Measurements from ENCODE around the gene TSC1.
"Not testable (repeated sequence)": the region's sequence is repeated elsewhere in the genome, so short reads cannot be mapped to it uniquely, and the experiment has no call there.

The TSC1 gene

DNA sequence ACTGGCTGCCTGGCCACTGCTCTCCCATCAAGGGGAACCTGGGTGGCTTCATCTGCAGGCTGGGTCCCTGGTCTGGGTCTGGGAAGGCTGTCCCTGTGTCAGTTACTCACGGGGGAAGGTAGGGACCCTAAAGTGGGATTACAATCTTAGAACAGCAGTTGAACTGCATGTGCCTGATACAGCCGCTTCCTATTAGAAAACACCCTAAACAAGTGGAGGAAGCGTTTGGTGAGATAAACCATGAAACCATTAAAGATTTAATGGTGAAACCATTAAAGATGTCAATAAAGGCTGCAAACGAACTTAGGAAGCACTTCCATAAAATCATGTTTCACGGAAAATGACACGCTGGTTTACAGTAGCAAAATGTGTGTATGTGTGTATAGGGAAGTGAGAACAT is 31.5 kb upstream of the TSC1 start:
- no peak for DNase-seq

DNA sequence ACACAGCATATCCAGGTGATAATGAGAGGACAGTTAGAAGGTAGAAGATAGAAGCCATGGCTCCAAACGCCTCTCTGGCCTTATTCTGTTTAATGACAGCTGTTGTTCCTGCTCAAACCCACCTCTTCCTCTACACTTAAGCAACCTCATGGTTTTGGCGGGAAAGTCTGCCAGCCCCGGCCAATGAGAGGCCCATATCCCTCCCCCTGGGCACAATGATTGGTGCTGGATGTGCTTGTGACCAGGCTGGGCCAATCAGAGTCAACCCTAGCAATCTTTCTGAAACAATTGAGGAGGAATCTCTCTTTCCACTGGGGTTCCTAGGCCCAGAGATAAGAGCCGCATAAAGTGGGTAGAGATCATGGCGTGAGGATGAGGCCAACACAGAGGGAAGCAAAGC is 29.3 kb upstream of the TSC1 start:
- DNase-seq: no peak

DNA sequence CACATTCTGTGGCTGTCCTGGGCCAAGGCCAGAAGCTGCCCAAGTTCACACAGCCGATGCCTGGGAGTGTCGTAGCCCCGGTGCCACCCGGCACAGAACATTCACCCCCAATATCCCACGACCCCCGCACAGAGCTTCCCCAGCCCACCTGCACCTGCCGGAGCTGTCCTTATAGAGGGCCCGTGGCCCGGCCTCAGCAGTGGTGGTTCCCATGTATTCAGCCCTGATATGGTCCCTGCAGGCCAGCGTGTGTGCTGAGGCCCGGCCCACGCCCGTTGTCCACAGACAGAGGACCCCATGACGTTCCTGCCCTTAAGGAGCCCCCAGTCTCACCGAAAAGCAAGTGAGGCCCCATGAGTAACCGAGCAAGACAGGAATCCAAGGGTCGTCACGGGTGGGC is 28.8 kb upstream of the TSC1 start:
- DNase-seq: no peak

DNA sequence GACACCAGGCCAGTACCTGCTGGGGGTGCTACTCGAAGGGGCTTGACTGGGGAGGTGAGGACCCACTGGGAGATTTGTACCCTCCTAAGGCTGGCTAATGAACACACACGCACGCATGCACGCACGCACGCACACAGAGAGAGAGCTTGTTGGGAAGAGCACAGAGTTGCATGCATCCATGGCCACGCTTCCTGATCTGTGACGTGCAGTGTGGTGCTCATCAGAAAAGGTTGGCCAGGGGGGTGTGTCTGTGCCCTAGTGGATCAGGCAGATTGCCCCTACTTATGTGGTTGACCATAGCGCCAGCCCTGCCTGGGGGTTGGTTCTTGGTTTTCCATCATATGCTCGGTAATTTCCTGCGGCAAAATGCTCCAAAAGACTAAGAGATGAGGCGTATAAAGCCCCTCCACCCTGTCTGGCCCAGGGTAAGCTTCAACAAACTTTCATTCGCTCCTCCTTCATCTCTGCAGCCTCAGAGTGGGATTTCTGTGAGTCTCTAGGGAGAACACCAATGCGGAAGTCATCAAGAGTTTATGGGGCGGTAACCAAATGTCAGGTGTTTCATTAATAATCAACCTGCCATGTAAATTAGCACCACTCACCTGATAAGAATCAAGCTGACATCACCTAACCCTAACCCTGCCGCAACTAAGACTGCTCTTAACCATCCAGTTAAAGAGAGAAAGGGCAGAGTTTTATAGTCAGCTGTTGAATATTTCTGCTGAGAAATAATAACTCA is 26.1 kb upstream of the TSC1 start:
- DNase-seq: no peak

DNA sequence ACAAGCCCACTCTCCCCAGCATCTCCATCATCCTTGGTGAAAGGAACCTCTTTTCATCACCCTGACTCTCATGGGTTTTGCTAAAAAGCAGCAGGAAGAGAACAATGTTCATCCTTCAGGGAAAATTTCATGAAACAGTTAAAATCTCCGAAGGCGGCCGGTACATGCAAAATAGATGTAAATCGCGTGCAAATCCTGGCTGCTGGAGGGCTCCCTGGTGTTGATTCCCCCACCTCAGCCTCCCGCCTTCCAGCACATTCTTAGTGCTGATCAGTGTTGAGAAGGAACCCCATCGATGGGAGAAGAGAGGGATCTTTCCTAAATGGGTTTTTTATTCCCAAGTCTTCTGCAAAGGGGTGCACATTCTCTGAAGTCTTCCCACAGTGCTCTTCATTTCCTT is 25.4 kb upstream of the TSC1 start:
- DNase-seq: no peak

DNA sequence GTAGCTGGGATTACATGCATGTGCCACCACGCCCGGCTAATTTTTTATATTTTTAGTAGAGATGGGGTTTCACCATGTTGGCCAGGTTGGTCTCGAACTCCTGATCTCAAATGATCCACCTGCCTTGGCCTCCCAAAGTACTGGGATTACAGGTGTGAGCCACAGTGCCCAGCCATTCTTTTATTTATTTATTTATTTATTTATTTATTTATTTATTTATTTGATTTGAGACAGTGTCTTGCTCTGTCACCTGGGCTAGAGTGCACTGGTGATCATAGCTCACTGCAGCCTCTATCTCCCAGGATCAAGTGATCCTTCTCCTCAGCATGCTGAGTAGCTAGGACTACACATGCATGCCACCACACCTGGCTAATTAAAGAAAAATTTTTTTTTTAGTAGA is 23.5 kb upstream of the TSC1 start:
- DNase-seq: not testable (repeated sequence)

DNA sequence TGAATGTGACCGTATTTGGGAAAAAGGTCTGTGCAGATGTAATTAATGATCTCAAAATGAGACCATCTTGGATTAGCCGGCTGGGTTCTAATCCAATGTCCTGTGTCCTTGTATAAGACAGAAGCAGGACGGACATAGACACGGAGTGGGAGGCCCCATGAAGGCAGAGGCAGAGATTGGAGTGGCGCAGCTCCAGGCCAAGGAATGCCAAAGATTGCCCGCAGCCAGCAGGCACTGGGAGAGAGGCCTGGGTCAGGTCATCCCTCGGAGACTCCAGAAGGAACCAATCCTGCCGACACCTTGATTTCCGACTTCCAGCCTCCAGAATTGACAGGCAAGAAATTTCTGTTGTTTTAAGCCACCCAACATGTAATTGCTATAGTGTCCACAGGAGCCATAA is 21.1 kb upstream of the TSC1 start:
- DNase-seq: no peak

DNA sequence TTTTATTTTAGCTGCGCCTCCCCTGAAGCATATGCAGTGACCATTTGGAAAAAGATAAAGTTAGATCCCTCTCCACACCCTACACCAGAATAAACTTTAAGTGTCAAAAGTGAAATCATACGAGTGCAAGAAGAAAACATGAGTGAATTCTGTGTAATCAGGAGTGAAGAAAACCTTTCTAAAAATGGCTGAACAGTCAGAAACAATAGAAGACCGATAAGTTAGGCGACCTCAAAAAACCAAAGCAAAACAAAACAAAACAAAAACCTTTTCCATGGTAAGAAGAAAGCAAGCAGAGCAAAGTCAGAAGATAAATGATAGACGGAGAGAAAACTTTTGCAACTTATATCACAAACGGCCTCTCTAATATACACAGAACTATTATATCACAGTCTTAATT is 16.6 kb upstream of the TSC1 start:
- no peak for DNase-seq

DNA sequence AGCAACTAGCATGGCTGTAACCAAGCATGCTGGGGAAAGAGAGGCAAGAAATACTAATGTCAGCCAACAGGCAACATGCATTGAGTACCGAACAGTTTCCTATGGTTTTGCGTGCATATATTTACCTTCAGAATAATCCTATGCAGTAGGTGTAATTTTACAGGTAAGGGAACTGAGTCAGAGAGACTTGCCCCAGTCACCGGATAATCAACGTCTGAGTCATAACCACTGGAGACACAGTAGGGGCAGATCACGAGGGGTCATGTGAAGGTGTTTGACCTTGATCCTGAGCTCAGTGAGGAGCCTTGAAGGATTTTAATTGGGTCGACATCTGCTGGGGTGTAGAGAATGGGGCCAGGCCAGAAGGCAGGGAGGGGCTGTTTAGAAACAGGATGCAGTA is 13.4 kb upstream of the TSC1 start:
- no peak for DNase-seq

DNA sequence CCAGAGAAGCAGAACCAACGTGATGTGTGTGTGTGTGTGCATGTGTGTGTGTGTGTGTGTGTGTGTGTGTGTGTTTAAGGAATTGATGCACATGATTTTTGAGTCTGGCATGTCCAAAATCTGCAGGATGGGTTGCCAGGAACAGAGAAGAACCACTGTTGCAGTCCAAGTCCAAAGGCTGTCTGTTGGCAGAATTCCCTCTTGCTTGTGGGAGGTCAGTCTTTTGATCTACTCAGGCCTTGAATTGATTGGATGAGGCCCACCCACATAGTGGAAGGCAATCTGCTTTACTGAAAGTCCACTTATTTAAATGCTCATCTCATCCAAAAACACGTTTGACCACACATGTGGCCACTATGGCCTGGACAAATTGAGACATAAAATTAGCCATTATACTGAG is 11.4 kb upstream of the TSC1 start:
- no peak for DNase-seq

DNA sequence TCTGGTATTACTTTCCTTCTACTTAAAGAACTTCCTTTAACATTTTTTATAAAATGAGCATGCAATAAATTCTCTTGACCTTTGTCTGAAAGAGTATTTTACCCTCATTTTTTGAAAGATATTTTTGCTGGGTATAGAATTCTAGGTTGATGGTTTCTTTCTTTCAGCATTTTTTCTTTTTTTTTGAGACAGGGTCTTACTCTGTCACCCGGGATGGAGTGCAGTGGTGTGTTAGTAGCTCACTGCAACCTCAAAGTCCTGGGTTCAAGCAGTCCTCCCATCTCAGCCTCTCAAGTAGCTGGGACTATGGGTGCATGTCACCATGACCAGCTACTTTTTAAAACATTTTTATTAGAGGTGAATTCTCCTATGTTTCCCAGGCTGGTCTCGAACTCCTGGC is 10.7 kb upstream of the TSC1 start:
- no peak for DNase-seq

DNA sequence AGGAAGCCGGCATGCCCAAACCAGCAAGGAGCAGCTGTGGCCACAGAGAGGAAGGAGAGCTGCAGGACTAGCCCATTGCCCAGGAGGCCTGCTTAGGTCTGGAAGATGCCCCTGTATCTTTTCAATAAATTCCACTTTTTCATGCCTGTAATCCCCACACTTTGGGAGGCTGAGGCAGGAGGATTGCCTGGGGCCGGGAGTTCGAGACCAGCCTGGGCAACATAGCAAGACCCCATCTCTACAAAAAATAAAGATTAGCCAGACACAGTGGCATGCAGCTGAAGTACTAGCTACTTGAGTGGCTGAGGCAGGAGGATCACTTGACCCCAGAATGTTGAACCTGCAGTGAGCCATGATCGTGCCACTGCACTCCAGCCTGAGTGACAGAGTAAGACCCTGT is 5.3 kb upstream of the TSC1 start:
- no peak for DNase-seq

DNA sequence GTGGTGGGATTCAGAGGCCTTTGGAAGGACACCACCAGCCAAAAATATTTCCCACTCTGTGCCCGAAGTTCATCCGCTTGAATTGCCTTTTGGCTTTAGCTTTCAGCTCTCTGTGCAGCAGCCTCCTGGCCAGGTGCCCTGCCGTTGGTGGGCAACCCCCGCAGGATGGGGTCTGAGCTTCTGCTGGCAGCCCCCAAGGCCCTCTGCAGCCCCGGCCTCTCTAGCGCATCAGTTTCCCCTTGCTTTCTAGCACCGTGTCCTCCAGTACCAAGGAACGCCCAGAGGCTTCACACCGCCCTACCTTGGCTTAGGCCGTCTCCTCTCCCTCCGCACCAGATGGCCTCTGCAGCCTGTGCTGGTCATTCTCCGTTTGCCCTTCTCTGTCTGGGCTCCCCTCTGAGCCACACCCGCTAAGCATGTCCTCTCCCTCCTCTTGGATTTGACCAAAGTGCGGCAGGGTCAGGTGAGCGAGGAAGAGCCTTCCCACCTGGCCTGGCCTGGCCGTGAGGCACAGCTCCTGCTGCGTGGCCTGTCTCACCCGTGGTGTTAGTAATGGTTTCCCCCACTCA is 4.2 kb upstream of the TSC1 start:
- DNase-seq: no peak

DNA sequence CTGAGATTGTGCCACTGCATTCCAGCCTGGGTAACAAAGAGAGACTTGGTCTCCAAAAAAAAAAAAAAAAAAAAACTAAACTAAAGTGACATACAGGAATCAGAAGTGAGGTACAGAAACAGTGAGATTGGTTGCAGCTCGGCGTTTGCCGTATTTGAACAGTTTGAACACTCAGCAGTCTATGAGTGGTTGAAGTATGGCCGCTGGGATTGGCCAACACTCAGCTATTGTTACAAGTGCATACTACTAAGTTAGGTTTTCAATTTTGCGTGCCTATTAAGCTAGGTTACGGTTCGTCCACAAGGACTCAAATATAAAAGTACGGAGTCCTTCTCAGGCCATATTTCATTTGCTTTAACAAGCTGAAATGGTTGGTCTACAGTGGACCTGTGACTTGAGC is 3.3 kb upstream of the TSC1 start:
- no peak for DNase-seq

DNA sequence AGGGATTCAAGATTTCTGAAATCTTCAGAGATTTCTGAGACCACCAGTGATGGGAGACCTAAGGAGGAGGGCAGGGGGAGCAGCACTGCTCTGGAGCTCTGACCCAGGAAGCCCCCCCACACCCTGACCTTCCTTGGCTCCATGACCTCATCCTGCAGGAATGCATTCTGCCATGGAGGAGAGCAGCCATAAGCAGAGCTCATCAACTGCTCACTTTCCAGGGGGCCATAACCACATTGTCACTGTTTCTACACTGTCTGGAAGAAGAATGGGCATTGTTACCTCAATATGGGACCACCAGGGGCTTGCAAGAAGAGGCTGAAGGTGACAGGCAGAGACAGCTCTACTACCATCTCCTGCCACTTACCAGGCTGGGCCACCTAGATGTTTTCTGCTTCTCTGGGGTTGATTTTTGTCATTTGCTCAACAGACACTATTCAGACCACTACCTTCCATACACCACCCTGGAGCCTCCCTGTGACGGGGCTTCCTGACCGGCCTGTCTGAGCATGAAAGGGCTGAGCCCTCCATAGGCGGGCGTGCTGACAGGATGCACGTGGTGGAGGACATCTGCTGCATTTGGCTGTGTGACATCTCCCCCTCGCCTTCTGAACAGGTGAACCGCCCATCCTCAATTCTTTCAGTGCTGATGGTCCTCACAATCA is 2.3 kb upstream of the TSC1 start:
- DNase-seq: no peak

DNA sequence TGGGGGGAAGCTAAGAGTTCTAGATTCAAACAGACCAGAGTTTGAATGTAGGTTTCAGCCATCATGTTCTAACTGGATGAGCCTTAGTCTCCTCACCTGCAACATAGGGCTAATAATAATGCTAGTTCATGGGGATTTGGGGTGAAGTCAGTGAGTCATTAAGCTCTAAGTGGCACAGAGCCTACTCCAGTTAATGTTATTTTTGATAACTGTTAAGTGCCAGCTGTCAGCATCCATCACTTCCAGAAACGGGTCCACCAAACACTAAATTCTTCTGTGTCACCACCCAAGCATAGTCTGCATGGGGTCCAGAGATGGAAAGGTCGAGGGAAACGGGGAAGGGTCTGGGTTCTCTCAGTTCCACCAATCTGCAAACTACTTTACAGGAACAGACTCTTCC is 1.8 kb upstream of the TSC1 start:
- DNase-seq: no peak

DNA sequence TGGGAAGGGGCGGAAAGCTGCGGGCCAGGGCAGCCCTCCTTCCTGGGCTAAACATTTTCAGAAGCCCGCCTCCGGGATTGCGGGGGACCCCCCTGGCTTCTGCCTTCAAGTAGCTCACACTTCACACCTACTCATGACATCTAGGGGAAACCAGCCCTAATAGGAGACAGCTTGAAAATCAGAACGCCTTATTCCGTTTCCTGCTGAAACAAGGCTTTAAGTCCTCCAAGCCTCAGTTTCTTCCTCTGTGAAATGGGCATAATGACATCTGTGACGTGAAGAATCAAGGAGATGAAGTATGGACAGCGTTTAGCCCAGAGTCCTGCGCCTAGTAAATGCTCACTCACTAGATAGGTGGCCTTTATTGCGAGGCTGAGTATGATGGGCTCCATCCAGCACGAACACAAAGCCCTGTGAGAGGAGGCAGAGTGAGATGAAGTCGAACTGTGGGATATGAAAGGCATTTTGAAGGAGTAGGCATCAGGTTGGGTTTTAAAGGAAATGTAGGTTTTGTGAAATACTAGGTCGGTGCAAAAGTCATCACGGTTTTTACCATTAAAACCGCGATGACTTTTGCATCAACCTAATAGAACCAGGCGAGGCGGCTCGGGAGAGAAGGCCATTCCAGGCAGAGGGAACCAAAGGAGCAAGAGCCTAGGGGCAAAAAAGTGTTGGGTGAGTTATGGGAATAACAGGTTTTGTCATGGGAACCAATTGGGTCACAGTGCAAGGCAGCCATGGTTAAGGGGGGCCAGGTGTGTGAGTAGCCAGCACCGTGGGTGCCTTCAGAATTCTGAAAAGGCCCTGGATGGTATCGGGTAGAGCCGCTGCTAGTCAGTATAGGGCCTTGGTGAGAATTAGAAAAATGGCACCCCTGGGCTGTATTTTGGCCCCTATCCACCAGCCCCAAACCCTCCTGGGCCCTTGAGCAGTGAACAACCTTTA is 1.0 kb upstream of the TSC1 start:
- DNase-seq: no peak

DNA sequence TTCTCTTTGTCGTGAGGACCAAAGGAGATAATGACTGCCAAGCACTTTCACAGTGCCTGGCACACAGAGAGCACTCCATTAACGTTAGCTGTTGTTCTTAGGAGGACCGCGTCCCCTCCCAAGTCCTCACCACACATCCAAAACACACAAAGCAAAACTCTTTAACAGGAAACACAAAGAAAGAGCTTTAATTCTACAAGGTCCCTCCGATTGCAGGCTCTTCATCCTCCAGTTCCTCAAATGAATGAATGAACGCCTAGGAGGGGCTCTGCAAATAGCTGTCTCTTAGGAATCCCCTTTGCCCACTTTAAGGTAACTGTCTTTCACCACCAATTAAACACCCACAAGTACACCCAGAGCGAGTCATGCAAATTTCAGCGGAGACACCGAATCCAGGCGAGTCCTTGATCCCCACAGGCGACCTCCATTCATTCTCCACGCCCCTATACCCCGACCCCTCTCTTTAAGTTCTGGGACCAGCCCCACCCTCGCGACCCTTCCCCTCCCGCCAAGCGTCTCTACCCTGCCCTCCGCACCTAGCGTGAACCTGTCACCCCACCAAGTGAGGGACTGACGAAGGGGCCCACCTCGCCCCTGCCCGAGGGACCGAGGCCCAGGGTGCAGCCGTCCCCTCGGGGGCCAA is 644 bp downstream of the TSC1 start:
- DNase-seq: no peak

DNA sequence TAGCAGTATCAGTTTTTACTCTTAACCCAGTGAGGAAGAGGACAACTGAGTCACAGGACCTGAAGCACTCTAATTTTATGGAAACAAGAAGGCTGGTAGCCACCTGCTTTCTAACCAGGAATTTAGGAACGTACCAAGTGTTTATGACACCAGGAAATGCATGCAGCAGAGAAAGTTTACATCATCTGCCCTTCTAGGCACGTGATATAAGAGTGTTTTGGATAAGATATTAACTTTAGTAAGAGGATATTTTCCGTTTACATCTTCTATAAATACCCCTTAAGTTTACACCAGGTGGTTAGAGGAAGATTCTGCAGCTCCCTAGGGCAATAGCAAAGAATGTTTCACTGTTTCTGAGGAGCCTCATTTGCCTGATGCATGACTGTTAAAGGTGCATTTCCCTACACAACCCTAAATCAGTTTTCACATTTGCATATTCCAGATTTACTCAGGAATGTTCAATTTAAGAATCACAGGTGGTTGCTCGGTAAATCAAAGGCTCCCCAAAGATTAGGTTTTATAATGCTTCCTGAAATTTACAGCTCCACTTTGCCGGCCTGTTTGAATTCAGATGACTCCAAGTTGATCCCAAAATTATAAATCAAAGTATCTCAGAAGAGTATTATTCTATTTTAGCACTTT is 1.8 kb downstream of the TSC1 start:
- DNase-seq: no peak

DNA sequence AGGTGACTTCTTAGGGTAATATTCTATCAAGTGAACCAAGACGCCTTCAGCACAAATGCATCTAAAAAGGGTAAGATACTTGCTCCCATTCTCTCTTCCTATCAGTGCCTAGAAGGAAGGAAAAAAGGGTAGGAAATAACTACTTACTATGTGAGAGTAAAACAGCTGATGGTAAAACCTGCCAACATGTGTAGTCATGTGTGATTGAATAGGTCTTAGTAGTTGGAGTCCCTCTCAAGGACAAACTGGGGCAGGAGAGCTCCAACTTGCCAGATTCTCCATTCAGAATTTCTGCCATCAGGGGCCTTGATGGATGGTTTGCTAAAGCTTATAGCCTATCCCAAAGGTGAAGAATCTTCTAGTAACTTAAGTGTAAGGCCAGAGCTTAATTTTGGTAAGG is 5.2 kb downstream of the TSC1 start:
- no peak for DNase-seq

DNA sequence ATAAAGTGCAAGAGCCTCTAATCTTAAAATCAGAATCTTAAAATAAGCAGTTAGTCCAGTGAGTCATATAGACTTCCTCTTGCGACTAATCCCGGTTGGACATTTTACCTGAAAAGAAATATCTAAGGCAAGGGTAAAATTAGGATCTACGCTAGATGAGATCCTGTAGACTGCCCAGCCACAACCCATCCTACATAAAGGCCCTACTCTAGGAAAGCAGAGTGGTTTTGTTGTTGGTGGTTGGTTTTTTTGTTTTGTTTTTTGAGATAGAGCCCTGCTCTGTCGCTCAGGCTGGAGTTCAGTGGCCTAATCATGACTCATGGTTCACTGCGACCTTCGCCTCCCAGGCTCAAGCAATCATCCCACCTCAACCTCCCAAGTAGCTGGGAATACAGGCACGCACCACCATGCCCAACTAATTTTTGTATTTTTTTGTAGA is 6.9 kb downstream of the TSC1 start:
- no peak for DNase-seq

DNA sequence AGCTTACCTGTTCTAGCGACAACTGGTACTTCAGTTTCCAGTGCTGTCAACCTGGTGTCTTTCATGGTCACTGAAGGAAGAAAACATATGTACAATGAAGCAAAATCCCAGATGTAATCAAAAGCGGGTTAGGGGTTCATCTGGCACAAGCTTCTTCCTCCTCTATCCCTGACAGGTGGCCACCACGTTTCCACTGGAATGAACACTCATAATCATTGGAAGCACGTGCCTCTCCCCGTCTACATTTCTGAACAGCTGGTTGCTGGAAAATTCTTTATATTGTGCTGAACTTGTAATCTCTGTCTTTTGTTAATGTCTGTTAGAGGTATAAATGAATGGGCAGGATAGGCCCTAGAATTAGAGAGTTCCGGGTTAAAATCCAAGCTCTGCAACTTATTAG is 9.4 kb downstream of the TSC1 start:
- DNase-seq: no peak

Measured in left hindlimb (tissue), 1 donor.